Left renal cortex interstitium (tissue), 4 donors: ENCODE data around the gene ASCL5. TPM values are rescaled to one million over a fixed set of nuclear protein-coding genes. Genes with fewer than 3 reads are reported as not detected.
"Not testable (repeated sequence)": the region's sequence is repeated elsewhere in the genome, so short reads cannot be mapped to it uniquely, and the experiment has no call there.

Source experiments
- DNase-seq, 4 donors: peaks; one replicate each; pipeline ENCODE4 v3.0.0-alpha.2; 2013; ENCODE audit warnings: low read depth in 4 of 4, low spot score in 2 of 4, missing footprints in 1 of 4
- polyA plus RNA-seq, 4 donors: library from polyadenylated mRNA; unstranded; fragments of 120-200 nt; gene quantifications; one replicate each; pipeline ENCODE4 v1.2.1, GENCODE V29; 2013; ENCODE audit not compliant: insufficient read length in 4 of 4

The ASCL5 gene
- polyA plus RNA-seq: under 1 TPM in 3 of 4 donors, not detected in 1; 0.08 to 0.47 (median 0.21) TPM

DNA sequence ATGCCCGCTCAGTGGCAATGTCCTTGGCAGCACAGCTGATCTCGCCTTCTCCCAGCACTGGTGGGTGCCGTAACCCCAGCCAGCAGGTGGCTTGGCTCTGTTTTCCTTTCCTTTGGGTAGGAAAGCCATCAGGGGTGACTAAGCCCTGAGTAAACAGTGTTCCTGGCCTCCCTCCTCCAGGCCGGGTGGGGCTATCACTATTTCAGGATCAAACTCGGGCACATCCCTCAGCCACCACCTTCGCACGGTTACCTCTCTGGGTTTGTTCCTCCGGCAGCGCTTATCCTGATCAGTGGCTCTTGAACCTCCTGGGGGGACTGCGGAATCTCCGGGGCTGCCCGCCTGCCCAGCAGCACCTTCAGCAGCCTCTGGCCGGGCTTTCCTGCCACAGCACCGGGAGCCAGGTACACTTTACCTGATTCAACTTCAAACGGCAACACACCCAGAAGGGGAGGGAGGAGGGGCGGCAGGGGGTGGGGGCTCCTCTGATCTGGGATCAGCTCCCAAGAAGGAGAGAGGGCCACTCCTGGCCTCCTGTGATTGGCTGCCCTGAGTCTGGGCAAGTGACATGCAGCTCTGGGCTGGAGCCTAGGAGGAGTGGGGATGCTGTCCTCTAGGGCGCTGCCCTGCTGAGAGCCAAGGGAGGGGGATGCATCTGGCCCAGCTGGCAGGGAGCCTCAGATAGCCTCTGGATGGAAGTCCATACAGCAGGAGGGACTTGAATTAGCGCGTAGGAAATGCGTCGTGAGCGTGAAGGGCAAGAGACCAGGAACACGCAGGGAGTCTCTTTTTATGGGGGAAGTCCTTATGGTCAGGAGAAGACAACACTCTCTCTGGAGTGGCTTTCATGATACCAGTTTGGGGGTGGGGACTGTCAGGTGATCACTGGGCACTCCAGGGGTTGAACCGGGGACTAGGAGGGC is at the start of gene ASCL5:
Gene ASCL5 (minus strand): TSS at position 353 of the 923 bp plus-strand sequence. CDS start 11,812 bp downstream, outside the sequence.
- DNase-seq: no peak

GRCh38 chr1:201175820-201176500 is 49.0 kb upstream of the ASCL5 start:
- DNase-seq: no peak

GRCh38 chr1:201173736-201174135 is 46.8 kb upstream of the ASCL5 start:
- DNase-seq: no peak

DNA sequence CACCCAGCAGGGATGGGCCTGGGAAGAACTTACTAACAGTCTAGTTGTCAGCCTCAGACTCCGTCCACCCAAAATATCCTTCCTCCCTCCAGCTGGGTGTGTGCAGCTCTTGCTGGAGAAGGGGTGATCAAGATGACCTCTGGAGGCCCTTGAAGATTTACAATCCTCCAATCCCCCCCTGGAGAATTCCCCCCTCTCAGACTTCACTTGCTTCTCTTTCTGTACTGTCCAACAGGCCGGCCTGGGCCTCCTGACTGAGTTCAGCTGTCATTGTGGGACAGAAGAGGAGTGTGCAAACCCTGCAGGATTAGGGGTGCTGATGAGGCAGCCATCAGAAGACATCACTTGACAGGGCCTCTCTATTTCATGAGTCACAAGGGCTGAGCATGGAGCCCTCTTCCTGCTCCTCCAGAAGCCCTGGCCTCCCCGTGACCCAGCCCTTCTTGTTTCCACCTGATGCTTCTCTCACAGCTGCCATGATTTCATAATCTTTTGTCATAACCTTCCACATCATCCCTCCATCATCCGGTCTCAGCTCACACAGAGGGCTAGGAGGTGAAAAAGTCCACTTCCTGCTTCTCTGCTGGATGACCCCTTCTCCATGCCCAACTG is 46.1 kb upstream of the ASCL5 start:
- no peak for DNase-seq

GRCh38 chr1:201172326-201172725 is 45.3 kb upstream of the ASCL5 start:
- no peak for DNase-seq

- DNase-seq: no peak
These were observed 44.4 kb upstream of the ASCL5 start for GRCh38 chr1:201171063-201172036.

DNA sequence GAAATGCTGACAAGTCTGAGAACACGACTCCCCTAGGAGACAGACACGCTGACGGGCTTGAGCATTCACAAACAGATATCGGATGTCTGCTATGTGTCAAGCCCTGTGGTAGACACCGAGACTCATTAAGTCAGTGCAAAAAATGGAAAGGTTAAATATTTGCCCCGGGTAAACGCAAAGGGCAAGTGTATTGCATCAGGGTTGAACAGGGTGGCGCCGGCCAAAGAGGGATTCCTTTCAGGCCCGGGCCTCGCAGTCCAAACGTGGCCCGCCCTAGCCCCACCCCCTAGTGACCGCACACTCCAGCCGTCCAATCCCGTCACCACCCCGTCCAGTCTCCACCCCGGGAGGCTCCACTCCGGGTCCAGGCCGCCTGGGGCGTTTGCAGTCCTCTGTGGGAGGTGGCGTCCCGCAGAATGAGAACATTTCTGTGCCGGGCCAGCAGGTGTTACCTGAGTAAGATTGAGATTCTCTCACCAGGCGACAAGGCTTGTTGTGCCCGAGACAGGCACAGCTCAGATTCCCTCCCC is 43.6 kb upstream of the ASCL5 start:
- DNase-seq: peak; percentile 80 to 92 (median 84)

DNA sequence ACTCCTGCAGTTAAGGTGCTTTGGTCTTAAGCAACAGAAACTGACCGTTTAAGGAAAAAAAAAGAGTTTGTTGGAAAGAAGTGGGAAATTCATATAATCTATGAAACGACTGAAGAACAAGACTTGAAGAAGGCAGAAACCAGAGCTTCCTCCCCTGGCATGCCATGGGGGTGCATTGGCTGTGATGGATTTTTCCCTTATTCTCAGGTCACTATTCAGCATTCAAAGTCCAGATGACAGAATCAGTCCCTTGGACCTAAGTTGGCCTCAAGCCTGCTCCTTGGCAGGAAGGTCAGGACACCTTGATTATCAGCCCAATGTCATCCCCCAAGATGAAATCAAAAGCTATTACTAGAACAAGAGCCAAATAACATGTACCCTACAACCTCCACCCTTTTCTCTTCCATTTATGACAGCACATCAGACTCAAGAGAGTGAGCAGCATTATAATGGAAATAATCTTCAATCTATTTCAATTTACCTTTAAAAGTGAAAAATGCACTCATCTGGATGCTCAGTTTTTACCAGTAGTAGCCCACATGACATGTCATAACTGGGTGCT is 43.1 kb upstream of the ASCL5 start:
- DNase-seq: no peak

DNA sequence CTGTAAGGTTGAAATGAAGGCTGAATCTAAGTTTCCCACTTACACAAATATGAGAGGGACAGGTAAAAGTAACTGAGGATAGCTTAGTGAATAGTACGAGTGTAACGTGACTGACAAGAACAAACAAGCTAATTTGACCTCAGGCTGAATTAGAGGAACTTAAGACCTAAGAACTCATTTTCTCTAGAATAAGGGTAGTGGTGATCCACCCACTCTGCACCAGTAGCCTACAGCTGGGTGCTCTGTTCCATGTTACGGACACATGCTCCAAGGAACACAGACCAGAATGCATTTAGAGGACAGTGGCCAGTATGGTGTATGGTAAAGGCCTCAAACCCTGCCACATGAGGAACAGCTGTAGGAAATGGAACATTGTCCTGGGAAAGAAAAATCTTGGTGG is 42.2 kb upstream of the ASCL5 start:
- no peak for DNase-seq

- no peak for DNase-seq
These were observed 40.3 kb upstream of the ASCL5 start for GRCh38 chr1:201167041-201167991.

GRCh38 chr1:201164645-201165044 is 37.7 kb upstream of the ASCL5 start:
- no peak for DNase-seq

DNA sequence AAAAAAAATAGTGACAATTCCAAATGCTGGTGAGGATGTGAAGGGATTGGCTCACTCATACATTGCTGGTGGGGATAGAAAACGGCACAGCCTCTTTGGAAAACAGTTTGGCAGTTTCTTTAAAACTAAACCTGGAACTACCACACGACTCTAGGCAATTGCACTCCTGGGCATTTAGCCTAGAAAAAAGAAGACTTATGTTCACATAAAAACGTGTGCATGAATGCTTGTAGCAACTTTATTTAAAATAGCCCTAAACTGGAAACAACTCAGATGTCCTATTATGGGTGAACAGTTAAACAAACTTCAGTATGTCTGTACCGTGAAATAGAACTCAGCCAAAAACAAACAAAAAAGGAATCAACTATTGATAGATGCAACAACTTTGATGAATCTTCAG is 36.7 kb upstream of the ASCL5 start:
- no peak for DNase-seq

DNA sequence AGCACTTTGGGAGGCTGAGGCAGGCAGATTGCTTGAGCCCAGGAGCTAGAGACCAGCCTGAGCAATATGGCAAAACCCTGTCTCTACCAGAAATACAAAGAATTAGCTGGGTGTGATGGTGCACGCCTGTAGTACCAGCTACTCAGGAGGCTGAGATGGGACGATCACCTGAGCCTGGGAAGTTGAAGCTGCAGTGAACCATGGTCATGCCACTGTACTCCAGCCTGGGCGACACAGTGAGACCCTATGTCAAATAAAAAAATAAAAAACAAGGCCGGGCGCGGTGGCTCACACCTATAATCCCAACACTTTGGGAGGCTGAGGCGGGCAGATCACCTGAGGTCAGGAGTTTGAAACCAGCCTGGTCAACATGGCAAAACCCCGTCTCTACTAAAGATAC is 36.1 kb upstream of the ASCL5 start:
- DNase-seq: not testable (repeated sequence)

- no peak for DNase-seq
These were observed 31.0 kb upstream of the ASCL5 start for GRCh38 chr1:201157949-201158348.

DNA sequence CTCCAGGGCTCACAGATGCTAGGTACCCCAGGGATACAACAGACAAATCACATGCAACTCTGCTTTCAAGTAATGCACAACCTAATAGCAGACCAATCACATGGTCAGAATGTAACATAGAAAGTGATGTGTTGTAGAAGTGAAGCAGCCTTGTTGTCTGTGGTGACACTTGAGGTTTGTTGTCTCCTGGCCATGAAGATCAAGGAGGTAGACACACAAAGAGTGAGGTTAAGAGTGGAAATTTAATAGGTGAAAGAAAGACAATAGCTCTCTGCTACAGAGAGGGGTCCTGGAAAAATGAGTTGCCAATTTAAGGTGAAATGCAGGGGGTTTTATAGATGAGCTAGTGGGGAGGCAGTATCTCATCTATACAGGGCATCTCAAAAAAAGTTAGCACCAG is 29.8 kb upstream of the ASCL5 start:
- DNase-seq: no peak

DNA sequence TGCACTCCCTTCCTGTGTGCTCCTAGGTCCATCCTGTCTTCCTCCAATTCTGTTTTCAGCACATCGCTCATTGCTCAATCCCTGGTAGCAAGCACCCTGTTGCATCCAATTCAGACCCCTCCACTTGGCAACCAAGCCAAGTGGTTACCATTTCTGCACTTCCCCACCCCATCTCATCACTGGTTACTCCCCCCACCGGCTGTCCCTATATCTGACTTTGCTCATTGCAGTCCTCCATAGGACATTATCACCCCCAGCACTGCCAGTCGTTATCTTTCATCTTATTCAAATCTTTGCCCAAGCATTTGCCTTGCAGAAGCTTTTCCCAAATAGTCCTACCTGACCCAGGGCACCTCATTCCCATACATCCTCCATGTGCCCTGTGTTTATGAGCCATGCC is 29.4 kb upstream of the ASCL5 start:
- no peak for DNase-seq

GRCh38 chr1:201155354-201155753 is 28.4 kb upstream of the ASCL5 start:
- no peak for DNase-seq

GRCh38 chr1:201154389-201155165 is 27.6 kb upstream of the ASCL5 start, which contains the start of gene TMEM9:
TSS of gene TMEM9 (minus strand) at chr1:201154474. CDS start at chr1:201153923, 551 bp downstream.
- DNase-seq: peak; percentile 96 to 99 (median 98)
